CD4-positive, alpha-beta T cell (primary cell): ENCODE measurements around the gene PTGIS. TPM values are rescaled to one million over a fixed set of nuclear protein-coding genes. Genes with fewer than 3 reads are reported as not detected.

Source experiments
- ATAC-seq: fragments of 200-7000 bp; cut with Tn5 transposase; one replicate; pipeline ENCODE4 v1.10.0; 2022; ENCODE audit warnings: mild to moderate bottlenecking; ENCODE audit not compliant: poor library complexity
- CTCF ChIA-PET: fragments of 350-600 bp; sonication (Branson Sonifier 250); formaldehyde crosslinking; loops from one replicate; lab custom pipeline; 2021; ENCODE audit warnings: antibody characterized with exemption, inconsistent platforms; lab: Charles Lee
- POLR2A ChIA-PET: fragments of 350-600 bp; sonication (Branson Sonifier 250); formaldehyde crosslinking; loops from one replicate; lab custom pipeline; 2021; ENCODE audit warnings: antibody characterized with exemption, inconsistent platforms; lab: Charles Lee
- DNase-seq, 14 experiments: peaks; one replicate each; pipeline ENCODE4 v3.0.0-alpha.2; 2013 to 2020; ENCODE audit warnings: mixed read lengths in 2 of 14
- H3K27ac ChIP-seq, 2 donors: one replicate each; pipeline versions ENCODE4 v1.5.1 to v1.7.0; 2013; ENCODE audit warnings: low read length in 2 of 2, low read depth in 1 of 2, mild to moderate bottlenecking in 1 of 2
- H3K27me3 ChIP-seq, 2 experiments: 1 replicate in 1 of 2; 2 replicates in 1 of 2; pipeline versions ENCODE4 v1.6.1 to v1.7.0; 2013; ENCODE audit warnings: low read length in 2 of 2, control low read depth in 1 of 2, mild to moderate bottlenecking in 1 of 2, moderate library complexity in 1 of 2; ENCODE audit not compliant: insufficient read depth in 2 of 2, control insufficient read depth in 1 of 2
- H3K36me3 ChIP-seq: one replicate; pipeline ENCODE4 v1.6.1; 2013; ENCODE audit warnings: low read length, control low read depth; ENCODE audit not compliant: insufficient read depth
- H3K4me1 ChIP-seq: one replicate; pipeline ENCODE4 v1.6.1; 2013; ENCODE audit warnings: low read length, control low read depth; ENCODE audit not compliant: insufficient read depth
- H3K4me3 ChIP-seq: one replicate; pipeline ENCODE4 v1.5.1; 2013; ENCODE audit warnings: mild to moderate bottlenecking, low read length, moderate library complexity
- H3K9me3 ChIP-seq, 2 experiments: 1 replicate in 1 of 2; 2 replicates in 1 of 2; pipeline versions ENCODE4 v1.6.1 to v1.7.0; 2013; ENCODE audit warnings: low read length in 2 of 2, mild to moderate bottlenecking in 2 of 2, control low read depth in 1 of 2, moderate library complexity in 1 of 2; ENCODE audit not compliant: control insufficient read depth in 1 of 2, insufficient read depth in 1 of 2
- H3K27ac Mint-ChIP-seq: one replicate; pipeline ENCODE4 v1.8.0; 2020; ENCODE audit warnings: mixed read lengths
- H3K27me3 Mint-ChIP-seq: one replicate; pipeline ENCODE4 v1.8.0; 2021; ENCODE audit warnings: mixed read lengths
- H3K36me3 Mint-ChIP-seq: one replicate; pipeline ENCODE4 v1.8.0; 2021; ENCODE audit warnings: low read depth, mixed read lengths
- H3K4me1 Mint-ChIP-seq: one replicate; pipeline ENCODE4 v1.8.0; 2021; ENCODE audit warnings: low read depth, mixed read lengths
- H3K4me3 Mint-ChIP-seq: one replicate; pipeline ENCODE4 v1.8.0; 2020; ENCODE audit warnings: mild to moderate bottlenecking, mixed read lengths
- H3K9me3 Mint-ChIP-seq: one replicate; pipeline ENCODE4 v1.8.0; 2020; ENCODE audit warnings: mixed read lengths
- CTCF ChIP-seq: fragments of 200-600 bp; IDR thresholded peaks from one replicate; pipeline ENCODE4 v1.8.0; 2022; ENCODE audit warnings: antibody characterized with exemption, mild to moderate bottlenecking
- intact Hi-C, 2 experiments: fragments of 100-400 bp; cut with DNase I in 1 of 2; cut with micrococcal nuclease in 1 of 2; formaldehyde crosslinking; loops; one replicate each; pipeline versions ENCODE4 v1.15.1 to v1.9.0; 2023 to 2025; cut with DNase I, micrococcal nuclease
- total RNA-seq, 174 experiments: library from RNA in 2 of 174; stranded (reverse) in 2 of 174; gene quantifications; one replicate each; pipeline ENCODE4 v1.2.3 and lab custom pipeline; 2021 to 2026

Gene PTGIS
- total RNA-seq, 2 experiments from 2014 or later, result not detected

- H3K36me3 ChIP-seq, result no peaks in the 10 kb centered on the region
- peaks cover 60% of the 10 kb centered on the region for H3K27me3 Mint-ChIP-seq
- CTCF ChIA-PET, result interaction anchor here (0.7 to 1.4 kb wide), 3 partner anchors 24 to 174 kb away, joined by 3 to 4 read pairs (median 4); no protein-coding TSS in a partner anchor
- no peaks in the 10 kb centered on the region for H3K4me1 Mint-ChIP-seq
- no peaks in the 10 kb centered on the region for H3K9me3 ChIP-seq
- H3K9me3 Mint-ChIP-seq, result no peaks in the 10 kb centered on the region
- DNase-seq, result peak in 3 of 14 experiments; percentile 38 to 43 (median 39)
- no peak overlapping the region for H3K27ac ChIP-seq
- intact Hi-C loops, result loop anchor here in 1 of 2 experiments (2.0 kb wide), 1 partner anchor 174 kb away; no protein-coding TSS in a partner anchor
- no peak for ATAC-seq
- peaks cover 33 to 36% of the 10 kb centered on the region in 2 experiments for H3K27me3 ChIP-seq
- H3K4me1 ChIP-seq, result peaks cover 4% of the 10 kb centered on the region
- TF ChIP-seq CTCF, result peak; percentile 32
- H3K4me3 ChIP-seq, result no peak overlapping the region
- H3K4me3 Mint-ChIP-seq, result no peak overlapping the region
- POLR2A ChIA-PET, result no interaction called here
- no peak overlapping the region for H3K27ac Mint-ChIP-seq
- no peaks in the 10 kb centered on the region for H3K36me3 Mint-ChIP-seq
Measured at GRCh38 chr20:49508435-49509199, 59.3 kb downstream of the PTGIS start.

- intact Hi-C loops, result loop anchor here in 1 of 2 experiments (2.0 kb wide), 1 partner anchor 173 kb away; no protein-coding TSS in a partner anchor
- peaks cover 66% of the 10 kb centered on the region for H3K27me3 Mint-ChIP-seq
Measured at GRCh38 chr20:49507741-49508434, 60.0 kb downstream of the PTGIS start.

More at GRCh38 chr20:49507741-49508434, 60.0 kb downstream of the PTGIS start:
- ATAC-seq (no peak), DNase-seq (no peak)
- Mint-ChIP-seq H3K27ac (no peak overlapping the region), H3K4me1 (no peaks in the 10 kb centered on the region), H3K9me3 (no peaks in the 10 kb centered on the region), H3K36me3 (no peaks in the 10 kb centered on the region), H3K4me3 (no peak overlapping the region)
- no peaks in the 10 kb centered on the region for H3K36me3 ChIP-seq
- H3K27ac ChIP-seq, result no peak overlapping the region
- H3K4me3 ChIP-seq, result no peak overlapping the region
- H3K27me3 ChIP-seq, result peaks cover 31 to 33% of the 10 kb centered on the region in 2 experiments
- CTCF ChIA-PET, result interaction anchor here (1.4 kb wide), 1 partner anchor 174 kb away, joined by 4 read pairs; no protein-coding TSS in a partner anchor
- no peaks in the 10 kb centered on the region for H3K9me3 ChIP-seq
- POLR2A ChIA-PET, result no interaction called here
- no peak for TF ChIP-seq CTCF
- peaks cover 4% of the 10 kb centered on the region for H3K4me1 ChIP-seq
